Measurements from ENCODE around the gene CRPPA. TPM values are rescaled to one million over a fixed set of nuclear protein-coding genes. Genes with fewer than 3 reads are reported as not detected.
"Not testable (repeated sequence)": the region's sequence is repeated elsewhere in the genome, so short reads cannot be mapped to it uniquely, and the experiment has no call there.

The CRPPA gene
- total RNA-seq, 2 donors from 2014 or later = 1.4 to 2.1 TPM

- H3K27ac ChIP-seq = no peak overlapping the region
- DNase-seq (ENCODE audit: low spot score) = no peak
- H3K4me3 ChIP-seq = no peak overlapping the region
- H3K36me3 ChIP-seq = no peaks in the 10 kb centered on the region
- H3K9me3 ChIP-seq = no peaks in the 10 kb centered on the region
- no peaks in the 10 kb centered on the region for H3K27me3 ChIP-seq (replicated peaks; ENCODE audit: insufficient read depth)
- TF ChIP-seq, protein P1, sequence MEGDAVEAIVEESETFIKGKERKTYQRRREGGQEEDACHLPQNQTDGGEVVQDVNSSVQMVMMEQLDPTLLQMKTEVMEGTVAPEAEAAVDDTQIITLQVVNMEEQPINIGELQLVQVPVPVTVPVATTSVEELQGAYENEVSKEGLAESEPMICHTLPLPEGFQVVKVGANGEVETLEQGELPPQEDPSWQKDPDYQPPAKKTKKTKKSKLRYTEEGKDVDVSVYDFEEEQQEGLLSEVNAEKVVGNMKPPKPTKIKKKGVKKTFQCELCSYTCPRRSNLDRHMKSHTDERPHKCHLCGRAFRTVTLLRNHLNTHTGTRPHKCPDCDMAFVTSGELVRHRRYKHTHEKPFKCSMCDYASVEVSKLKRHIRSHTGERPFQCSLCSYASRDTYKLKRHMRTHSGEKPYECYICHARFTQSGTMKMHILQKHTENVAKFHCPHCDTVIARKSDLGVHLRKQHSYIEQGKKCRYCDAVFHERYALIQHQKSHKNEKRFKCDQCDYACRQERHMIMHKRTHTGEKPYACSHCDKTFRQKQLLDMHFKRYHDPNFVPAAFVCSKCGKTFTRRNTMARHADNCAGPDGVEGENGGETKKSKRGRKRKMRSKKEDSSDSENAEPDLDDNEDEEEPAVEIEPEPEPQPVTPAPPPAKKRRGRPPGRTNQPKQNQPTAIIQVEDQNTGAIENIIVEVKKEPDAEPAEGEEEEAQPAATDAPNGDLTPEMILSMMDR (IDR thresholded peaks at IDR 0.05) = no peak
- no peaks in the 10 kb centered on the region for H3K4me1 ChIP-seq (ENCODE audit: control insufficient read depth in 1 of 2, low read depth in 2 of 2)
- no peak for ATAC-seq (ENCODE audit: insufficient number of reproducible peaks, low FRiP score, low read depth)
Observed at GRCh38 chr7:16446508-16446907, 25.2 kb upstream of the CRPPA start.

DNA sequence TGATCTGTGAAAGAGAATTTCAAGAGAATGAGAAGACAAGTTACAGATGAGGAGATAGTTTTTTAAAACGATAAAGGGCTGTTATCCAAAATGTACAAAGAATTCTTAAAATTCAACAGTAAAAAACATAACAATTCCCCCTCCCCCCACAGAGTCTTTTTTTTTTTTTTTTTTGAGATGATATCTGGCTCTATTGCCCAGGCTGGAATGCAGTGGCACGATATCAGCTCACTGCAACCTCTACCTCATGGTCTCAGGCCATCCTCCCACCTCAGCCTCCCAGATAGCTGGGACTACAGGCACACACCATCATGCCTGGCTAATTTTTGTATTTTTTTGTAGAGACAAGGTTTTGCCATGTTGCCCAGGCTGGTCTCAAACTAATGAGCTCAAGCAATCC, 22.5 kb upstream of the CRPPA start:
- H3K27me3 ChIP-seq (replicated peaks; ENCODE audit: insufficient read depth); H3K36me3 ChIP-seq; DNase-seq (ENCODE audit: low spot score); H3K9me3 ChIP-seq; H3K4me1 ChIP-seq (ENCODE audit: control insufficient read depth in 1 of 2, low read depth in 2 of 2); H3K27ac ChIP-seq; H3K4me3 ChIP-seq; ATAC-seq (ENCODE audit: insufficient number of reproducible peaks, low FRiP score, low read depth): not testable (repeated sequence)

DNA sequence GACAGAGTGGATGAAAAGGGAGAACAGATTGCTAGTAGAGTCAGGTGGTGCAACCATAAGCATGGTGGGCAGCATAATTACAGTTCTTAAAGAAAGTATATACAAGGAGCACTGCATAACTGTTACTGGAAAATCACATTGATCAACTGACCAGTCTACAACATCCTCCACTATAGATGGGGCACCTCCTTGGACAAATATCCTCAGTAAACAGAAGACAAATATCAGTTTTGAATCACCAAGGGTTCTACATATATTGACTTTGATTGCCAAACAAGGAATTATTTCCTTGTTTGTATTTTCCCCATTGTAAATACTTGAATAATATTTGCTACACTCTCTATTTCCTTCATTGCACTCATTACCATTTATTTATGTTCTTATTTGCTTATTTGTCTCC, 17.6 kb upstream of the CRPPA start:
- TF ChIP-seq, protein P1 (IDR thresholded peaks at IDR 0.05) = no peak
- no peak for ATAC-seq (ENCODE audit: insufficient number of reproducible peaks, low FRiP score, low read depth)
- Histone ChIP-seq H3K27ac (no peak overlapping the region), H3K4me1 (ENCODE audit: control insufficient read depth in 1 of 2, low read depth in 2 of 2) (no peaks in the 10 kb centered on the region), H3K9me3 (no peaks in the 10 kb centered on the region), H3K27me3 (replicated peaks; ENCODE audit: insufficient read depth) (no peaks in the 10 kb centered on the region), H3K36me3 (no peaks in the 10 kb centered on the region), H3K4me3 (no peak overlapping the region)
- no peak for DNase-seq (ENCODE audit: low spot score)

GRCh38 chr7:16436306-16436705, 15.0 kb upstream of the CRPPA start:
- H3K4me3 ChIP-seq = no peak overlapping the region
- DNase-seq (ENCODE audit: low spot score) (no peak), ATAC-seq (ENCODE audit: insufficient number of reproducible peaks, low FRiP score, low read depth) (no peak)
- no peaks in the 10 kb centered on the region for H3K4me1 ChIP-seq (ENCODE audit: control insufficient read depth in 1 of 2, low read depth in 2 of 2)
- H3K27ac ChIP-seq = no peak overlapping the region
- H3K27me3 ChIP-seq (replicated peaks; ENCODE audit: insufficient read depth) = no peaks in the 10 kb centered on the region
- TF ChIP-seq, protein P1 (IDR thresholded peaks at IDR 0.05) = no peak
- no peaks in the 10 kb centered on the region for H3K36me3 ChIP-seq
- H3K9me3 ChIP-seq = no peaks in the 10 kb centered on the region

DNA sequence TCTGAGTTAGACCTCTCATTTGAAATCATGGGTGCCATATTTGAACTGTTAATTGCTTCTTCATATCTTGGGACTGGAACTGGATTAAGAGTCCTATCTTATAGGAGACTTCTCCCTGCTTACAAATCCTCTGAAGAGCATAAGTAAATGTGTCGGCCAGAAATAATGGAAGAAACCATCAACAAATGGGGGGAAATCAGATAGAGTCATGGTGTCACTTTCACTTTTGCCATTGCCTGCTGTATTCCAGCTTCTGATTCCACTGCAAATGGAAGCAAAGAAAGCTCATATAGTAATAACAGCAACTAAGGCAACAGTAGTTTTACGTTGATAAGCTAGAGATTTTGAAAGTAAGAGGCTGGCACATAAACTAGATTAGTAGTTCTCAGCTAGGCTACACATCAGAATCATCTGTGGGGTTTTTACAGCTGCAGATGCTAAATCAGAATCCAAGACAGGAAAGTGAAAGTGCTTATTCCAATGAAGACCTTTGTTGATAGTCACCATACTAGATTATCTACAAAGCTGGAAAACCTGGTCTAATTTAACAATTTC, 12.3 kb upstream of the CRPPA start:
- H3K4me3 ChIP-seq = no peak overlapping the region
- H3K27ac ChIP-seq = no peak overlapping the region
- ATAC-seq (ENCODE audit: insufficient number of reproducible peaks, low FRiP score, low read depth) (no peak), DNase-seq (ENCODE audit: low spot score) (no peak)
- H3K27me3 ChIP-seq (replicated peaks; ENCODE audit: insufficient read depth) = no peaks in the 10 kb centered on the region
- no peaks in the 10 kb centered on the region for H3K9me3 ChIP-seq
- no peaks in the 10 kb centered on the region for H3K36me3 ChIP-seq
- TF ChIP-seq, protein P1 (IDR thresholded peaks at IDR 0.05) = no peak
- no peaks in the 10 kb centered on the region for H3K4me1 ChIP-seq (ENCODE audit: control insufficient read depth in 1 of 2, low read depth in 2 of 2)

- Histone ChIP-seq H3K27me3 (replicated peaks; ENCODE audit: insufficient read depth) (no peaks in the 10 kb centered on the region), H3K4me1 (ENCODE audit: control insufficient read depth in 1 of 2, low read depth in 2 of 2) (no peaks in the 10 kb centered on the region), H3K4me3 (no peak overlapping the region), H3K27ac (no peak overlapping the region), H3K36me3 (no peaks in the 10 kb centered on the region), H3K9me3 (no peaks in the 10 kb centered on the region)
- ATAC-seq (ENCODE audit: insufficient number of reproducible peaks, low FRiP score, low read depth) = no peak
- TF ChIP-seq, protein P1 (IDR thresholded peaks at IDR 0.05) = no peak
- no peak for DNase-seq (ENCODE audit: low spot score)
Observed at GRCh38 chr7:16432425-16432731, 11.0 kb upstream of the CRPPA start.

Measured in thoracic aorta (tissue), 2 donors.